A549 (cell line): Measurements from ENCODE around the gene ENAH. TPM values are rescaled to one million over a fixed set of nuclear protein-coding genes. Genes with fewer than 3 reads are reported as not detected.
A peak's percentile ranks its signal among the peaks of the same experiment; 100 is the strongest.

Experiments used
- ATAC-seq, 2 experiments: fragments of 200-7000 bp in 1 of 2; fragments of >200 bp in 1 of 2; cut with Nextera tagmentation in 1 of 2; cut with Tn5 transposase in 1 of 2; 3 replicates each; pipeline versions ENCODE4 v1.8.0 to v1.9.1; 2018 to 2020; ENCODE audit warnings: mild to moderate bottlenecking in 1 of 2, moderate library complexity in 1 of 2
- CTCF ChIA-PET: fragments of 300-600 bp; sonication (Branson Sonifier 250); formaldehyde crosslinking; extraction: SDS; loops from one replicate; lab custom pipeline; 2021; ENCODE audit warnings: antibody characterized with exemption, inconsistent platforms; lab: Yijun Ruan, JAX
- POLR2A ChIA-PET: fragments of 350-600 bp; formaldehyde crosslinking; extraction: SDS; loops from one replicate; lab custom pipeline; 2021; ENCODE audit warnings: antibody characterized with exemption, inconsistent platforms; lab: Yijun Ruan, JAX
- DNase-seq, 2 experiments: peaks; one replicate each; pipeline versions ENCODE4 v3.0.0 to v3.0.0-alpha.2; 2011 to 2016; ENCODE audit warnings: low read depth in 1 of 2, low spot score in 1 of 2
- FAIRE-seq: peaks from 2 replicates; lab custom pipeline; 2011; peaks lifted over from hg19 to GRCh38; lab: Jason Lieb, UNC
- H3K27ac ChIP-seq, 2 experiments: fragments of >200 bp; sonication (Bioruptor Twin); formaldehyde crosslinking; 3 replicates each; pipeline ENCODE4 v1.5.1; 2016 to 2017
- H3K4me1 ChIP-seq: fragments of >200 bp; sonication (Bioruptor Twin); formaldehyde crosslinking; 3 replicates; pipeline ENCODE4 v1.6.1; 2016
- H3K4me2 ChIP-seq: fragments of >200 bp; sonication (Bioruptor Twin); formaldehyde crosslinking; 3 replicates; pipeline ENCODE4 v1.6.1; 2016
- H3K4me3 ChIP-seq: fragments of >200 bp; sonication (Bioruptor Twin); formaldehyde crosslinking; 3 replicates; pipeline ENCODE4 v1.5.1; 2016
- H3K9me3 ChIP-seq: fragments of >200 bp; sonication (Bioruptor Twin); formaldehyde crosslinking; 3 replicates; pipeline ENCODE4 v1.6.1; 2016
- BHLHE40 ChIP-seq: IDR thresholded peaks from 2 replicates; pipeline ENCODE4 v1.6.1; 2012; ENCODE audit warnings: low read depth, low read length, inconsistent platforms
- CHD2 ChIP-seq: fragments of 150-350 bp; IDR thresholded peaks from 2 replicates; pipeline ENCODE4 v1.6.1; 2014; ENCODE audit warnings: low read length; ENCODE audit not compliant: partially characterized antibody
- CHD4 ChIP-seq: fragments of 200-600 bp; sonication (generic); IDR thresholded peaks from 2 replicates; pipeline ENCODE4 v1.6.1; 2016; ENCODE audit warnings: antibody characterized with exemption, mild to moderate bottlenecking, borderline replicate concordance
- E2F6 ChIP-seq: IDR thresholded peaks from 2 replicates; pipeline ENCODE4 v1.6.1; 2012; ENCODE audit warnings: low read depth, borderline replicate concordance
- EHF ChIP-seq: fragments of 250-450 bp; sonication (Bioruptor Pico); IDR thresholded peaks from 2 replicates; pipeline ENCODE4 v1.5.0; 2020; ENCODE audit warnings: mild to moderate bottlenecking
- ELK1 ChIP-seq: fragments of 150-350 bp; IDR thresholded peaks from 2 replicates; pipeline ENCODE4 v1.6.1; 2014; ENCODE audit warnings: low read depth, mild to moderate bottlenecking, low read length
- EP300 ChIP-seq, 2 experiments: fragments of >200 bp; sonication (Bioruptor Twin); formaldehyde crosslinking; IDR thresholded peaks; 2 replicates in 1 of 2; 3 replicates in 1 of 2; pipeline ENCODE4 v1.6.1; 2016 to 2017
- ESRRA ChIP-seq: fragments of 150-350 bp; IDR thresholded peaks from 2 replicates; pipeline ENCODE4 v1.6.1; 2014; ENCODE audit warnings: mild to moderate bottlenecking, low read length, borderline replicate concordance
- FOSL2 ChIP-seq, 2 experiments: fragments of 450-650 bp in 1 of 2; fragments of >200 bp in 1 of 2; sonication (Bioruptor Twin) in 1 of 2; formaldehyde crosslinking; IDR thresholded peaks; 2 replicates each; pipeline versions ENCODE4 v1.5.0 to v1.6.1; 2016 to 2020; ENCODE audit warnings: mild to moderate bottlenecking in 1 of 2, moderate library complexity in 1 of 2
- FOXS1 ChIP-seq: fragments of 250-450 bp; sonication (Bioruptor Pico); IDR thresholded peaks from 2 replicates; pipeline ENCODE4 v1.5.0; 2020; ENCODE audit warnings: mild to moderate bottlenecking, moderate library complexity
- HES2 ChIP-seq: fragments of >200 bp; sonication (Bioruptor Twin); formaldehyde crosslinking; IDR thresholded peaks from 2 replicates; pipeline ENCODE4 v1.6.1; 2016
- HEYL ChIP-seq: fragments of 250-450 bp; sonication (Bioruptor Pico); IDR thresholded peaks from 2 replicates; pipeline ENCODE4 v1.8.0; 2021; ENCODE audit warnings: mild to moderate bottlenecking, moderate library complexity
- HOXB5 ChIP-seq: fragments of 250-450 bp; sonication (Bioruptor Pico); IDR thresholded peaks from 2 replicates; pipeline ENCODE4 v1.5.0; 2020; ENCODE audit warnings: mild to moderate bottlenecking, moderate library complexity
- KDM1A ChIP-seq: fragments of 200-600 bp; sonication (generic); IDR thresholded peaks from 2 replicates; pipeline ENCODE4 v1.6.1; 2016; ENCODE audit warnings: low read depth, mild to moderate bottlenecking
- MAX ChIP-seq: IDR thresholded peaks from 2 replicates; pipeline ENCODE4 v1.6.1; 2012
- PBX3 ChIP-seq: IDR thresholded peaks from 2 replicates; pipeline ENCODE4 v1.6.1; 2012
- RAD21 ChIP-seq, 2 experiments: fragments of >200 bp in 1 of 2; sonication (Bioruptor Twin) in 1 of 2; formaldehyde crosslinking in 1 of 2; IDR thresholded peaks in 1 of 2; conservative IDR thresholded peaks in 1 of 2; 2 replicates in 1 of 2; 3 replicates in 1 of 2; pipeline ENCODE4 v1.6.1; 2012 to 2018; ENCODE audit warnings: inconsistent platforms in 1 of 2
- RCOR1 ChIP-seq: fragments of 150-350 bp; IDR thresholded peaks from 2 replicates; pipeline ENCODE4 v1.6.1; 2014; ENCODE audit warnings: antibody characterized with exemption, low read length, low read depth
- REST ChIP-seq: fragments of 200-600 bp; sonication (generic); IDR thresholded peaks from 2 replicates; pipeline ENCODE4 v1.6.1; 2016; ENCODE audit warnings: antibody characterized with exemption, mild to moderate bottlenecking, moderate library complexity
- SREBF2 ChIP-seq: fragments of 450-650 bp; IDR thresholded peaks from 2 replicates; pipeline ENCODE4 v1.6.1; 2014; ENCODE audit warnings: mild to moderate bottlenecking, moderate library complexity
- ZNF302 ChIP-seq: fragments of 250-450 bp; sonication (Bioruptor Pico); IDR thresholded peaks from 2 replicates; pipeline ENCODE4 v1.9.0; 2021; ENCODE audit warnings: inconsistent platforms, mild to moderate bottlenecking, moderate library complexity
- whole genome bisulfite sequencing: methylation state at CpG from one replicate; pipeline ENCODE4 v1.1.6; 2017; ENCODE audit errors: missing lambda C conversion rate; 5-methylcytosine and 5-hydroxymethylcytosine counted together
- polyA plus RNA-seq, 4 experiments: library from polyadenylated mRNA; depleted of rRNA in 3 of 4; stranded (reverse); fragments of >200 nt; fragmentation: RNase III in 1 of 4; extraction: RNeasy Plus Mini Kit Qiagen cat#74134 plus additional on column Dnase treatment in 1 of 4; gene quantifications; 2 replicates in 3 of 4; 3 replicates in 1 of 4; pipeline ENCODE4 v1.2.3, GENCODE V29; 2011 to 2017

The ENAH gene
- polyA plus RNA-seq, 2 of the 4 experiments (the other 2 are of a cell fraction): 142 to 155 TPM

- ATAC-seq: no peak
- TF ChIP-seq ESRRA (no peak), FOSL2 (IDR thresholded peaks at IDR 0.05) (no peak), FOSL2 (CRISPR knock-in tag; IDR thresholded peaks at IDR 0.05) (peak; percentile 28; the same call in 1 of the 2 replicates), RCOR1 (no peak), PBX3 (no peak), HEYL (no peak)
- 90% methylated on average over 2 of the region's 2 CpGs for WGBS
- no peak for DNase-seq
- H3K9me3 ChIP-seq: no peaks in the 10 kb centered on the region
- peak overlapping the region; percentile 4; the same call in 1 of the 3 replicates for H3K4me2 ChIP-seq
- H3K4me3 ChIP-seq: no peak overlapping the region
- FAIRE-seq: no peak
- ChIA-PET POLR2A (no interaction called here), CTCF (interaction anchor here (0.9 to 2.0 kb wide), 3 partner anchors 16 to 82 kb away, joined by 3 to 10 read pairs (median 7); no protein-coding TSS in a partner anchor)
- peaks cover 35% of the 10 kb centered on the region for H3K4me1 ChIP-seq
- H3K27ac ChIP-seq: peak overlapping the region in 1 of 2 experiments; percentile 27; a peak in 4 of 6 replicates
These were observed 37.0 kb upstream of the ENAH start for GRCh38 chr1:225689882-225690459.

- ChIA-PET POLR2A (no interaction called here), CTCF (interaction anchor here (1.3 kb wide), 1 partner anchor 84 kb away, joined by 5 read pairs; no protein-coding TSS in a partner anchor)
- Histone ChIP-seq H3K4me3 (no peak overlapping the region), H3K9me3 (no peaks in the 10 kb centered on the region), H3K4me1 (peaks cover 22% of the 10 kb centered on the region), H3K4me2 (no peak overlapping the region), H3K27ac (no peak overlapping the region)
- FAIRE-seq (no peak), DNase-seq (no peak), ATAC-seq (no peak)
- 95% methylated on average over 2 of the region's 2 CpGs for WGBS
- TF ChIP-seq SREBF2: no peak
- no peak for TF ChIP-seq HEYL
These were observed 35.4 kb upstream of the ENAH start for GRCh38 chr1:225688345-225688744.

GRCh38 chr1:225685476-225686176, 32.7 kb upstream of the ENAH start:
- Histone ChIP-seq H3K4me2 (no peak overlapping the region), H3K27ac (no peak overlapping the region), H3K4me3 (no peak overlapping the region), H3K9me3 (no peaks in the 10 kb centered on the region), H3K4me1 (peaks cover 6% of the 10 kb centered on the region; the same call in 1 of the 3 replicates)
- ChIA-PET POLR2A (no interaction called here), CTCF (interaction anchor here (1.1 kb wide), 1 partner anchor 22 kb away, joined by 3 read pairs; no protein-coding TSS in a partner anchor)
- 83% methylated on average over 1 of the region's 1 CpG for WGBS
- no peak for TF ChIP-seq MAX
- no peak for TF ChIP-seq RCOR1
- no peak for DNase-seq
- FAIRE-seq: no peak
- no peak for ATAC-seq

GRCh38 chr1:225684741-225685140, 31.8 kb upstream of the ENAH start:
- CTCF ChIA-PET: interaction anchor here (1.1 kb wide), 1 partner anchor 23 kb away, joined by 3 read pairs; no protein-coding TSS in a partner anchor
- Histone ChIP-seq H3K4me2 (no peak overlapping the region), H3K4me1 (peaks cover 2% of the 10 kb centered on the region; the same call in 1 of the 3 replicates), H3K9me3 (no peaks in the 10 kb centered on the region), H3K27ac (no peak overlapping the region), H3K4me3 (no peak overlapping the region)
- 86% methylated on average over 4 of the region's 4 CpGs for WGBS
- POLR2A ChIA-PET: no interaction called here
- ATAC-seq (no peak), DNase-seq (no peak), FAIRE-seq (no peak)
- TF ChIP-seq HES2 (no peak), BHLHE40 (no peak), REST (no peak), CHD4 (no peak), EP300 (IDR thresholded peaks at IDR 0.05) (no peak), HOXB5 (CRISPR knock-in tag) (no peak), E2F6 (no peak), KDM1A (no peak), EHF (CRISPR knock-in tag) (no peak), RAD21 (conservative IDR thresholded peaks at IDR 0.05 in 1 of 2, IDR thresholded peaks at IDR 0.05 in 1 of 2) (no peak), ZNF302 (no peak), FOXS1 (CRISPR knock-in tag) (no peak), ELK1 (no peak), CHD2 (no peak)
